Endometrium (tissue), 2 donors: ENCODE measurements around the gene SEMA5A.
"Not testable (repeated sequence)": the region's sequence is repeated elsewhere in the genome, so short reads cannot be mapped to it uniquely, and the experiment has no call there.

Source experiments
- FAIRE-seq: peaks from 2 replicates; lab custom pipeline; 2012; peaks lifted over from hg19 to GRCh38; lab: Jason Lieb, UNC
- donor health status: control.
- donor health status: control.

The SEMA5A gene

GRCh38 chr5:9358961-9359685 is 186.8 kb downstream of the SEMA5A start:
- no peak for FAIRE-seq

- no peak for FAIRE-seq
Observed at GRCh38 chr5:9356351-9356825, 189.5 kb downstream of the SEMA5A start.

- no peak for FAIRE-seq
Observed at GRCh38 chr5:9354336-9355081, 191.4 kb downstream of the SEMA5A start.

GRCh38 chr5:9353048-9353447 is 192.8 kb downstream of the SEMA5A start:
- not testable (repeated sequence) for FAIRE-seq

- FAIRE-seq: no peak
Observed at GRCh38 chr5:9351546-9351945, 194.3 kb downstream of the SEMA5A start.

- no peak for FAIRE-seq
Observed at GRCh38 chr5:9350301-9350797, 195.5 kb downstream of the SEMA5A start.

- no peak for FAIRE-seq
Observed at GRCh38 chr5:9348401-9348996, 197.4 kb downstream of the SEMA5A start.

GRCh38 chr5:9347541-9348295 is 198.2 kb downstream of the SEMA5A start:
- FAIRE-seq: no peak

GRCh38 chr5:9347032-9347431 is 198.8 kb downstream of the SEMA5A start:
- FAIRE-seq: no peak

GRCh38 chr5:9344751-9345240 is 201.1 kb downstream of the SEMA5A start:
- FAIRE-seq: no peak

- no peak for FAIRE-seq
Observed at GRCh38 chr5:9343146-9343850, 202.6 kb downstream of the SEMA5A start.

- FAIRE-seq: no peak
Observed at GRCh38 chr5:9342161-9342787, 203.6 kb downstream of the SEMA5A start.

GRCh38 chr5:9340085-9340484 is 205.8 kb downstream of the SEMA5A start:
- no peak for FAIRE-seq

- no peak for FAIRE-seq
Observed at GRCh38 chr5:9339206-9339818, 206.6 kb downstream of the SEMA5A start.

GRCh38 chr5:9338796-9339195 is 207.1 kb downstream of the SEMA5A start:
- no peak for FAIRE-seq

GRCh38 chr5:9337928-9338595 is 207.8 kb downstream of the SEMA5A start:
- peak; percentile 8 for FAIRE-seq

GRCh38 chr5:9335754-9336495 is 209.9 kb downstream of the SEMA5A start:
- no peak for FAIRE-seq

- no peak for FAIRE-seq
Observed at GRCh38 chr5:9335269-9335668, 210.6 kb downstream of the SEMA5A start.

GRCh38 chr5:9332026-9332425 is 213.8 kb downstream of the SEMA5A start:
- FAIRE-seq: no peak
